Endothelial cell of umbilical vein (primary cell): Measurements from ENCODE around the gene RGP1. TPM values are rescaled to one million over a fixed set of nuclear protein-coding genes. Genes with fewer than 3 reads are reported as not detected.

ENCODE experiments used
- BruUV-seq: library from RNA; stranded (reverse); fragments of 400-500 nt; replicated peaks from 2 replicates; lab custom pipeline; 2021; lab: Mats Ljungman, UMichigan
- CTCF ChIA-PET: fragments of 300-600, 350-600 bp; sonication (Branson Sonifier 250); formaldehyde crosslinking; loops from one replicate; lab custom pipeline; 2021; ENCODE audit warnings: antibody characterized with exemption, inconsistent platforms; lab: Charles Lee
- POLR2A ChIA-PET: fragments of 300-600, 350-600 bp; sonication (Branson Sonifier 250); formaldehyde crosslinking; loops from one replicate; lab custom pipeline; 2021; ENCODE audit warnings: antibody characterized with exemption, inconsistent platforms; lab: Charles Lee
- DNase-seq: peaks from one replicate; pipeline ENCODE4 v3.0.0-alpha.2; 2011; ENCODE audit warnings: low read depth, low spot score
- FAIRE-seq: peaks from 2 replicates; lab custom pipeline; 2011; peaks lifted over from hg19 to GRCh38; lab: Jason Lieb, UNC
- H2AFZ ChIP-seq: 2 replicates; pipeline ENCODE4 v1.6.0; 2012; ENCODE audit warnings: low read depth, low read length, control low read depth, inconsistent platforms
- H3K27ac ChIP-seq: 2 replicates; pipeline ENCODE4 v1.5.1; 2011; ENCODE audit warnings: low read depth, mild to moderate bottlenecking, control low read depth, low read length, moderate library complexity; ENCODE audit not compliant: insufficient read depth
- H3K27me3 ChIP-seq, 2 experiments: 2 replicates each; pipeline versions ENCODE4 v1.6.0 to v1.6.1; 2011; ENCODE audit warnings: low read length in 2 of 2, mixed read lengths in 1 of 2; ENCODE audit not compliant: control insufficient read depth in 2 of 2, insufficient read depth in 2 of 2
- H3K36me3 ChIP-seq, 2 experiments: 2 replicates in 1 of 2; 3 replicates in 1 of 2; pipeline ENCODE4 v1.5.1; 2011; ENCODE audit warnings: low read length in 2 of 2, mild to moderate bottlenecking in 1 of 2, moderate library complexity in 1 of 2; ENCODE audit not compliant: control insufficient read depth in 2 of 2, insufficient read depth in 2 of 2; ENCODE audit errors: extremely low read depth in 1 of 2
- H3K4me1 ChIP-seq: 3 replicates; pipeline ENCODE4 v1.5.1; 2011; ENCODE audit warnings: mild to moderate bottlenecking, low read length; ENCODE audit not compliant: control insufficient read depth, insufficient read depth; ENCODE audit errors: extremely low read depth
- H3K4me2 ChIP-seq: 2 replicates; pipeline ENCODE4 v1.6.1; 2011; ENCODE audit warnings: low read length, control low read depth, mixed read lengths; ENCODE audit not compliant: insufficient read depth
- H3K4me3 ChIP-seq, 3 experiments: fragments of 200-600 bp in 1 of 3; sonication (generic), shearing (Covaris generic) in 1 of 3; replicated peaks in 1 of 3; 2 replicates each; pipeline ENCODE4 v1.5.1; 2011 to 2016; ENCODE audit warnings: control low read depth in 3 of 3, low read length in 3 of 3, mild to moderate bottlenecking in 2 of 3, inconsistent platforms in 1 of 3, low read depth in 1 of 3, moderate library complexity in 1 of 3; ENCODE audit not compliant: insufficient read depth in 1 of 3
- H3K79me2 ChIP-seq: 2 replicates; pipeline ENCODE4 v1.6.0; 2012; ENCODE audit warnings: low read length, inconsistent platforms; ENCODE audit not compliant: control insufficient read depth, insufficient read depth
- H3K9ac ChIP-seq: replicated peaks from 2 replicates; pipeline ENCODE3; 2011; ENCODE audit warnings: low read length, control low read depth; ENCODE audit not compliant: insufficient read depth; ENCODE audit errors: extremely low read depth
- H3K9me1 ChIP-seq: replicated peaks from 3 replicates; pipeline ENCODE4 v1.6.0; 2011; ENCODE audit warnings: mild to moderate bottlenecking, low read length; ENCODE audit not compliant: control insufficient read depth, insufficient read depth; ENCODE audit errors: extremely low read depth
- H3K9me3 ChIP-seq: replicated peaks from 2 replicates; pipeline ENCODE4 v1.5.1; 2012; ENCODE audit warnings: low read length, inconsistent platforms; ENCODE audit not compliant: control insufficient read depth, insufficient read depth
- H4K20me1 ChIP-seq: replicated peaks from 2 replicates; pipeline ENCODE3; 2011; ENCODE audit warnings: mild to moderate bottlenecking, low read length; ENCODE audit not compliant: control insufficient read depth, insufficient read depth; ENCODE audit errors: extremely low read depth
- CTCF ChIP-seq, 2 donors: IDR thresholded peaks; 1 replicate in 1 of 2; 2 replicates in 1 of 2; pipeline ENCODE4 v1.5.1; 2011; ENCODE audit warnings: low read length in 2 of 2, mild to moderate bottlenecking in 2 of 2, moderate library complexity in 2 of 2, control low read depth in 1 of 2, inconsistent platforms in 1 of 2, low read depth in 1 of 2; ENCODE audit not compliant: insufficient read depth in 1 of 2; ENCODE audit errors: extremely low read depth in 1 of 2
- EZH2 ChIP-seq: IDR thresholded peaks from 2 replicates; pipeline ENCODE4 v1.6.1; 2012; ENCODE audit warnings: borderline replicate concordance, low read depth, mild to moderate bottlenecking, moderate library complexity, low read length, inconsistent platforms; ENCODE audit not compliant: severe bottlenecking
- FOS ChIP-seq: IDR thresholded peaks from 2 replicates; pipeline ENCODE4 v1.6.1; 2011; ENCODE audit warnings: mild to moderate bottlenecking, low read length, moderate library complexity, borderline replicate concordance; ENCODE audit not compliant: insufficient read depth
- GATA2 ChIP-seq: IDR thresholded peaks from 2 replicates; pipeline ENCODE4 v1.7.0; 2011; ENCODE audit warnings: low read depth, mild to moderate bottlenecking, moderate library complexity, mixed read lengths, low read length; ENCODE audit not compliant: insufficient read length, insufficient read depth
- JUN ChIP-seq: IDR thresholded peaks from 2 replicates; pipeline ENCODE4 v1.6.1; 2011; ENCODE audit warnings: borderline replicate concordance, low read depth; ENCODE audit not compliant: insufficient read length, insufficient read depth
- MYC ChIP-seq: IDR thresholded peaks from one replicate; pipeline ENCODE4 v1.6.1; 2011; ENCODE audit warnings: mild to moderate bottlenecking, low read depth, low read length
- POLR2A ChIP-seq: IDR thresholded peaks from 2 replicates; pipeline ENCODE4 v1.6.1; 2012; ENCODE audit warnings: low read depth, mild to moderate bottlenecking, control low read depth, low read length
- POLR2AphosphoS5 ChIP-seq: IDR thresholded peaks from 2 replicates; pipeline ENCODE4 v1.6.1; 2012; ENCODE audit warnings: low read depth, mild to moderate bottlenecking, control low read depth, low read length, moderate library complexity; ENCODE audit not compliant: insufficient read depth
- dilution Hi-C: fragments of 300-500 bp; cut with MboI; formaldehyde crosslinking; loops from one replicate; pipeline ENCODE4 v1.15.0; 2019; ENCODE audit warnings: low sequenced_read_pairs; ENCODE audit not compliant: extremely low pct_ligation_motif_present
- intact Hi-C: fragments of 100-400 bp; cut with micrococcal nuclease; formaldehyde crosslinking; loops from one replicate; pipeline ENCODE4 v1.10.0; 2022
- polyA plus RNA-seq, 4 experiments: library from polyadenylated mRNA; depleted of rRNA in 3 of 4; stranded (reverse) in 3 of 4; unstranded in 1 of 4; fragments of >200 nt; gene quantifications; 2 replicates each; pipeline versions ENCODE4 v1.2.1 to v1.2.3, GENCODE V29; 2011 to 2012; ENCODE audit warnings: missing spikeins in 1 of 4
- total RNA-seq: library from RNA; stranded (reverse); gene quantifications from 2 replicates; pipeline ENCODE4 v1.2.3, GENCODE V29; 2021
- TF ChIP-seq, protein P1 (sequence below): IDR thresholded peaks from 2 replicates; pipeline ENCODE4 v1.6.1; 2011; ENCODE audit not compliant: insufficient read depth, insufficient read length

RGP1 gene
- total and polyA plus RNA-seq, 2 donors (not counting 3 experiments of a cell fraction or from before 2014, with no cell fraction given): 15.0 to 29.0 TPM

GRCh38 chr9:35705836-35706430, 43.2 kb upstream of the RGP1 start:
- H3K36me3 ChIP-seq: peaks cover 57 to 81% of the 10 kb centered on the region in 2 experiments
- H4K20me1 ChIP-seq: no peaks in the 10 kb centered on the region
- intact Hi-C loops: no loop called here
- dilution Hi-C loops: no loop called here
- H3K9me1 ChIP-seq: no peaks in the 10 kb centered on the region
- H3K9ac ChIP-seq: no peak overlapping the region
- FAIRE-seq (no peak), DNase-seq (no peak)
- TSS peak; percentile 65 for BruUV-seq
- no peaks in the 10 kb centered on the region for H3K4me1 ChIP-seq
- CTCF ChIA-PET: interaction anchor here (2.3 kb wide), 1 partner anchor 9 kb away, joined by 17 read pairs; no protein-coding TSS in a partner anchor
- H3K79me2 ChIP-seq: no peaks in the 10 kb centered on the region
- H3K27me3 ChIP-seq: no peaks in the 10 kb centered on the region
- no peaks in the 10 kb centered on the region for H3K9me3 ChIP-seq
- POLR2A ChIA-PET: no interaction called here
- no peak overlapping the region for H3K27ac ChIP-seq
- no peak overlapping the region for H2AFZ ChIP-seq
- no peak overlapping the region for H3K4me2 ChIP-seq
- H3K4me3 ChIP-seq: no peak overlapping the region
- TF ChIP-seq POLR2A (no peak), JUN (no peak), MYC (no peak), POLR2AphosphoS5 (no peak)

DNA sequence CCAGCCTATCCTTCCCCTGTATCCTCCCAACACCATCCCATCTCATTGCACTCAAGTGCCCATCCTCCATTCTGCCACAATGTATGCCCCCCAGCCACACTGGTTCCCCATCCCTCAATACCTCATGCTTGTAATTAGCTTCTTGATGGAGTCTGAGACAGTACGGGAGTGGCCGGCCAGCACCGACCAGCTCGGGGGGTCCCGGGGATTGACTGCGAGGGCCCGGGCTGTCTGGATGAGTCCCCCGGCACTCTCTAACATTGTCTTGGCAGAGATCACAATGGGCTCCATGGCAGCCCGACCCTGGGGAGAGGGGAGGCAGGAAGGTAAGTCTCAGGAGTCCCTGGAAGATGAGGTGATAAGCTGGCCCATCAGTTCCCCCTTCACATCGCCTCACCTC, 42.1 kb upstream of the RGP1 start:
- H3K27me3 ChIP-seq: no peaks in the 10 kb centered on the region
- CTCF ChIA-PET: interaction anchor here (2.0 kb wide), 1 partner anchor 10 kb away, joined by 15 read pairs; no protein-coding TSS in a partner anchor
- H3K9ac ChIP-seq: no peak overlapping the region
- H3K9me3 ChIP-seq: no peaks in the 10 kb centered on the region
- POLR2A ChIA-PET: no interaction called here
- no peaks in the 10 kb centered on the region for H3K79me2 ChIP-seq
- H3K36me3 ChIP-seq: peaks cover 63 to 81% of the 10 kb centered on the region in 2 experiments
- FAIRE-seq (no peak), DNase-seq (no peak)
- no peaks in the 10 kb centered on the region for H4K20me1 ChIP-seq
- dilution Hi-C loops (no loop called here), intact Hi-C loops (no loop called here)
- H3K4me3 ChIP-seq: no peak overlapping the region
- no peaks in the 10 kb centered on the region for H3K9me1 ChIP-seq
- TF ChIP-seq, protein P1, sequence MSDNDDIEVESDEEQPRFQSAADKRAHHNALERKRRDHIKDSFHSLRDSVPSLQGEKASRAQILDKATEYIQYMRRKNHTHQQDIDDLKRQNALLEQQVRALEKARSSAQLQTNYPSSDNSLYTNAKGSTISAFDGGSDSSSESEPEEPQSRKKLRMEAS: no peak
- TF ChIP-seq FOS (no peak), JUN (no peak), POLR2AphosphoS5 (no peak), GATA2 (no peak), MYC (no peak), CTCF (IDR thresholded peaks at IDR 0.05; ENCODE audit: extremely low read depth in 1 of 2, insufficient read depth in 1 of 2, low read depth in 1 of 2, low read length in 2 of 2) (no peak), POLR2A (no peak), EZH2 (no peak)
- no peak overlapping the region for H2AFZ ChIP-seq
- BruUV-seq: no TSS peak
- no peak overlapping the region for H3K27ac ChIP-seq
- no peaks in the 10 kb centered on the region for H3K4me1 ChIP-seq
- no peak overlapping the region for H3K4me2 ChIP-seq
